PC-9 (cell line): ENCODE data around the gene CYFIP2. TPM values are rescaled to one million over a fixed set of nuclear protein-coding genes. Genes with fewer than 3 reads are reported as not detected.

ENCODE experiments used
- BruUV-seq: library from RNA; stranded (reverse); fragments of 400-500 nt; replicated peaks from 2 replicates; lab custom pipeline; 2021; lab: Mats Ljungman, UMichigan
- CTCF ChIA-PET: fragments of 300-600 bp; sonication (Branson Sonifier 250); formaldehyde crosslinking; loops from one replicate; lab custom pipeline; 2022; ENCODE audit warnings: antibody characterized with exemption; lab: Charles Lee
- POLR2A ChIA-PET: fragments of 300-600 bp; sonication (Branson Sonifier 250); formaldehyde crosslinking; loops from one replicate; lab custom pipeline; 2022; ENCODE audit warnings: antibody characterized with exemption; ENCODE audit not compliant: unreplicated experiment; lab: Charles Lee
- DNase-seq, 2 experiments: peaks; one replicate each; pipeline versions ENCODE4 v3.0.0 to v3.0.0-alpha.2; 2015 to 2022; ENCODE audit warnings: mixed read lengths in 1 of 2
- H2AFZ ChIP-seq: fragments of 200-600 bp; sonication (generic); 2 replicates; pipeline ENCODE4 v1.8.1; 2017; ENCODE audit warnings: antibody characterized with exemption
- H3F3A ChIP-seq: fragments of 200-600 bp; sonication (generic); 2 replicates; pipeline ENCODE4 v1.8.1; 2017; ENCODE audit warnings: antibody characterized with exemption, mild to moderate bottlenecking, low read depth; ENCODE audit not compliant: insufficient read depth
- H3K27ac ChIP-seq: fragments of 200-600 bp; sonication (generic); 2 replicates; pipeline ENCODE4 v1.6.1; 2016; ENCODE audit warnings: mixed run types
- H3K27me3 ChIP-seq: fragments of 200-600 bp; sonication (generic); 2 replicates; pipeline ENCODE4 v1.6.1; 2016; ENCODE audit warnings: low read depth, mixed run types; ENCODE audit not compliant: insufficient read depth
- H3K36me3 ChIP-seq: fragments of 200-600 bp; sonication (generic); 2 replicates; pipeline ENCODE4 v1.6.1; 2016; ENCODE audit warnings: low read depth, mixed run types
- H3K4me1 ChIP-seq: fragments of 200-600 bp; sonication (generic); replicated peaks from 2 replicates; pipeline ENCODE4 v1.6.1; 2016; ENCODE audit warnings: mixed run types; ENCODE audit not compliant: insufficient read depth
- H3K4me2 ChIP-seq: fragments of 200-600 bp; sonication (generic); 2 replicates; pipeline ENCODE4 v1.6.1; 2017; ENCODE audit warnings: mixed run types
- H3K4me3 ChIP-seq: fragments of 200-600 bp; sonication (generic); 2 replicates; pipeline ENCODE4 v1.6.1; 2016; ENCODE audit warnings: mixed run types
- H3K79me2 ChIP-seq: fragments of 200-600 bp; sonication (generic); 2 replicates; pipeline ENCODE4 v1.6.1; 2017; ENCODE audit warnings: low read depth, mixed run types
- H3K9me2 ChIP-seq: fragments of 200-600 bp; sonication (generic); 2 replicates; pipeline ENCODE4 v1.8.1; 2017; ENCODE audit warnings: mild to moderate bottlenecking; ENCODE audit not compliant: insufficient read depth
- H3K9me3 ChIP-seq: fragments of 200-600 bp; sonication (generic); 2 replicates; pipeline ENCODE4 v1.8.1; 2016; ENCODE audit warnings: low read depth; ENCODE audit not compliant: insufficient read depth
- H4K20me1 ChIP-seq: fragments of 200-600 bp; sonication (generic); 2 replicates; pipeline ENCODE4 v1.8.1; 2017; ENCODE audit not compliant: insufficient read depth
- EZH2 ChIP-seq: fragments of 200-600 bp; sonication (generic); IDR thresholded peaks from 2 replicates; pipeline ENCODE4 v1.8.0; 2017; ENCODE audit warnings: antibody characterized with exemption, low read depth
- intact Hi-C: fragments of 100-400 bp; cut with micrococcal nuclease; formaldehyde crosslinking; loops from one replicate; pipeline ENCODE4 v1.10.0; 2022; ENCODE audit not compliant: unreplicated experiment
- total RNA-seq: library from RNA; stranded (reverse); gene quantifications from 2 replicates; pipeline ENCODE4 v1.2.3, GENCODE V29; 2021
- TF ChIP-seq, protein P1 (sequence below): fragments of 200-600 bp; sonication (generic); conservative IDR thresholded peaks from 2 replicates; pipeline ENCODE4 v1.6.1; 2017; ENCODE audit warnings: mixed run types, antibody characterized with exemption, mild to moderate bottlenecking, moderate library complexity

CYFIP2 gene
- total RNA-seq, 1 experiment from 2014 or later, result not detected

DNA sequence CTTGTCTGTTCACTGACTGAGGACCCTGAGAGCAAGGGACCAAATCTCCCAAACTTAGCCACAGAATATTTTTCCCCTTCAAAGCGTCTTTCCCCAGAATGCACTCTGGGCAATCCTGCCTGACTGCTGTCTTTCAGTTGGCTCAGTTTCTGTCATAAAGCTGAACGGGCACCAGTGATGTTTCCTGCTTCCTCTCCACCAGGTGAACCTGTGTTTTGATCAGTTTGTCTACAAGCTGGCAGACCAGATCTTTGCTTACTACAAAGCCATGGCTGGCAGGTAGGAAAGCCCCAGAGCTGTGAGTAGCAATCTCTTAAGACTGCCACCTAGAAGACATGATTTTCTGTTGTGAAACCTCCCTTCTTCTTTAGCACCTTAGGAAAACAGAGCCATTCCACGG, 61.8 kb downstream of the CYFIP2 start:
- no peaks in the 10 kb centered on the region for H3F3A ChIP-seq
- intact Hi-C loops, result loop anchor here (1.0 to 10.0 kb wide), 7 partner anchors 70 to 637 kb away; partner anchors contain the start of gene LSM11
- H3K4me1 ChIP-seq, result 0 out of 2 replicates have a peak, but pooled peaks cover 4% of the 10 kb centered on the region
- no peaks in the 10 kb centered on the region for H3K9me3 ChIP-seq
- TF ChIP-seq EZH2, result no peak
- TF ChIP-seq, protein P1, sequence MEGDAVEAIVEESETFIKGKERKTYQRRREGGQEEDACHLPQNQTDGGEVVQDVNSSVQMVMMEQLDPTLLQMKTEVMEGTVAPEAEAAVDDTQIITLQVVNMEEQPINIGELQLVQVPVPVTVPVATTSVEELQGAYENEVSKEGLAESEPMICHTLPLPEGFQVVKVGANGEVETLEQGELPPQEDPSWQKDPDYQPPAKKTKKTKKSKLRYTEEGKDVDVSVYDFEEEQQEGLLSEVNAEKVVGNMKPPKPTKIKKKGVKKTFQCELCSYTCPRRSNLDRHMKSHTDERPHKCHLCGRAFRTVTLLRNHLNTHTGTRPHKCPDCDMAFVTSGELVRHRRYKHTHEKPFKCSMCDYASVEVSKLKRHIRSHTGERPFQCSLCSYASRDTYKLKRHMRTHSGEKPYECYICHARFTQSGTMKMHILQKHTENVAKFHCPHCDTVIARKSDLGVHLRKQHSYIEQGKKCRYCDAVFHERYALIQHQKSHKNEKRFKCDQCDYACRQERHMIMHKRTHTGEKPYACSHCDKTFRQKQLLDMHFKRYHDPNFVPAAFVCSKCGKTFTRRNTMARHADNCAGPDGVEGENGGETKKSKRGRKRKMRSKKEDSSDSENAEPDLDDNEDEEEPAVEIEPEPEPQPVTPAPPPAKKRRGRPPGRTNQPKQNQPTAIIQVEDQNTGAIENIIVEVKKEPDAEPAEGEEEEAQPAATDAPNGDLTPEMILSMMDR, result no peak
- H3K36me3 ChIP-seq, result no peaks in the 10 kb centered on the region
- H2AFZ ChIP-seq, result peak overlapping the region; percentile 33; the same call in 1 of the 2 replicates
- H3K4me2 ChIP-seq, result no peak overlapping the region
- CTCF ChIA-PET, result interaction anchor here (0.5 to 1.9 kb wide), 6 partner anchors 63 to 1388 kb away, joined by 3 to 13 read pairs (median 4); partner anchors contain the start of gene LSM11
- no peaks in the 10 kb centered on the region for H3K9me2 ChIP-seq
- no peaks in the 10 kb centered on the region for H3K79me2 ChIP-seq
- POLR2A ChIA-PET, result interaction anchor here (0.6 kb wide), 1 partner anchor 1578 kb away, joined by 3 read pairs; no protein-coding TSS in a partner anchor
- H4K20me1 ChIP-seq, result no peaks in the 10 kb centered on the region
- H3K27me3 ChIP-seq, result 0 out of 2 replicates have a peak, but pooled peaks cover 6% of the 10 kb centered on the region
- H3K27ac ChIP-seq, result no peak overlapping the region
- H3K4me3 ChIP-seq, result no peak overlapping the region
- BruUV-seq, result no TSS peak
- no peak for DNase-seq

DNA sequence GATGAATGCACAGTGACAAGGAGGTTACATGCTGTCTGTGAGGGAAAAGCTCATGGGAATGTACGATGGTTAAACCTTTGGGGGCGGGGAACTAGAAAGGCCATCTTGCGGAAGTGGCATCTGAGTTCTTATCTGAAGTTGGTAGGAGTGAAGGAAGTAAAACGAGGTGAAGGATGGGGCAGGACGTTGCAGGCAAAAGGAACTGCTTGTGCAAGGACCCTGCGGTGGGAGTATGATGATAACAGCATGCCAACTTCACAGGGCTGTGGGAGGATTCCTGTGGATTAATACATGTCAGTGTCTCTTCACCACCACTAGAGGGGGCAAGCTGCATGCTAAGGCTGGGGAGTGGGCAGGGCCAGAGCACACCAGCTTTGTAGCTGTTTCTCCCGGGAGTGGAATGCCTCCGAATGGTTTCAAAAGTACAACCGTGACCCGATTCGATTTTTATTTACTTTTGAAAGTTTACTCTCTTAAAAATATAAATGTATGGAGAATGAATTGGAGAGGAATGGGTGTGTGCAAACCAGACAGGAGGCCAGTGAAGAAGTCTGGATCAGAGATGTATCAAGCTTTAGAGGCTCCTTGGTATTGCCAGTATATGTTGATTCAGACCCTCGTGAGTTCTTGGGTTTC, 62.5 kb downstream of the CYFIP2 start:
- H2AFZ ChIP-seq, result peak overlapping the region; percentile 74
- CTCF ChIA-PET, result interaction anchor here (0.5 to 1.9 kb wide), 9 partner anchors 28 to 1389 kb away, joined by 3 to 13 read pairs (median 3); partner anchors contain the start of gene LSM11
- intact Hi-C loops, result loop anchor here (1.0 to 10.0 kb wide), 7 partner anchors 71 to 636 kb away; partner anchors contain the start of gene LSM11

DNA sequence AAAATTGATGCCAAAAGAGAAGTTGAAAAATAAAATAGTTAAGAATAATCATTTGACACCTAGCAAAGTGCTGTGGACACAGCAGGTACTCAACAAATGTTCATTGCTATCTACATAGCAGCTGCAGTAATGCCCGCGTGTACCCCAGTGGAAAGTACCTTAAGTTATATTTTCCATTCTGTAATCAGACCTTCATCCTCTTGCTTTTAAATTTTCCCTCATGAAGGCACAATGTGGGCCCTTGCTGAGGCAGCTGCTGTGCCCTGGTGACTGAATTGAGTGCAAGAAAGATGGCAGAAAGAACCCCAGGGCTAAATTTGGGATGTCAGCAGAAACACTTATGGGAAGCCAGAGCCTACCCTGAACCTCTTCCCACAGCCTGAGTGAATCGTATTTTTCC, 65.9 kb downstream of the CYFIP2 start:
- TF ChIP-seq, protein P1, result no peak
- TF ChIP-seq EZH2, result no peak
- no peaks in the 10 kb centered on the region for H3F3A ChIP-seq
- no peaks in the 10 kb centered on the region for H4K20me1 ChIP-seq
- no peak for DNase-seq
- H3K4me3 ChIP-seq, result no peak overlapping the region
- no peaks in the 10 kb centered on the region for H3K9me2 ChIP-seq
- ChIA-PET CTCF (no interaction called here), POLR2A (no interaction called here)
- BruUV-seq, result no TSS peak
- H3K9me3 ChIP-seq, result no peaks in the 10 kb centered on the region
- no peak overlapping the region for H3K27ac ChIP-seq
- no peaks in the 10 kb centered on the region for H3K27me3 ChIP-seq
- intact Hi-C loops, result no loop called here
- H3K4me2 ChIP-seq, result no peak overlapping the region
- H3K4me1 ChIP-seq, result 0 out of 2 replicates have a peak, but pooled peaks cover 4% of the 10 kb centered on the region
- H2AFZ ChIP-seq, result no peak overlapping the region
- no peaks in the 10 kb centered on the region for H3K79me2 ChIP-seq
- no peaks in the 10 kb centered on the region for H3K36me3 ChIP-seq

More for the DNA sequence above, 62.5 kb downstream of the CYFIP2 start:
- H3K4me2 ChIP-seq, result peak overlapping the region; percentile 77
- H3K4me1 ChIP-seq, result 0 out of 2 replicates have a peak, but pooled peaks cover 4% of the 10 kb centered on the region
- H3K9me3 ChIP-seq, result no peaks in the 10 kb centered on the region
- no peaks in the 10 kb centered on the region for H4K20me1 ChIP-seq
- 0 out of 2 replicates have a peak, but pooled peaks cover 5% of the 10 kb centered on the region for H3K27me3 ChIP-seq
- H3K27ac ChIP-seq, result no peak overlapping the region
- H3F3A ChIP-seq, result no peaks in the 10 kb centered on the region
- no peak for TF ChIP-seq EZH2
- TF ChIP-seq, protein P1, result peak; percentile 91
- no TSS peak for BruUV-seq
- no peaks in the 10 kb centered on the region for H3K9me2 ChIP-seq
- H3K4me3 ChIP-seq, result peak overlapping the region; percentile 46; the same call in 1 of the 2 replicates
- no peaks in the 10 kb centered on the region for H3K36me3 ChIP-seq
- POLR2A ChIA-PET, result interaction anchor here (0.6 kb wide), 2 partner anchors 403 to 1577 kb away, joined by 3 to 5 read pairs; partner anchors contain the start of gene THG1L
- peak; percentile 50 to 61 for DNase-seq
- no peaks in the 10 kb centered on the region for H3K79me2 ChIP-seq
